HepG2 (cell line): Measurements from ENCODE around the gene APOBEC3H. TPM values are rescaled to one million over a fixed set of nuclear protein-coding genes. Genes with fewer than 3 reads are reported as not detected.

Experiments used
- ATAC-seq: fragments of 200-7000 bp; cut with Tn5 transposase; 3 replicates; pipeline ENCODE4 v1.9.1; 2020; ENCODE audit warnings: mild to moderate bottlenecking, moderate library complexity
- BruUV-seq: library from RNA; stranded (reverse); fragments of 400-500 nt; replicated peaks from 2 replicates; lab custom pipeline; 2021; lab: Mats Ljungman, UMichigan
- CTCF ChIA-PET: fragments of 300-600 bp; formaldehyde crosslinking; extraction: SDS; loops from one replicate; lab custom pipeline; 2021; ENCODE audit warnings: low total read pairs, inconsistent platforms, low intra/inter-chr PET ratio; lab: Yijun Ruan, JAX
- POLR2A ChIA-PET: fragments of 350-600 bp; sonication (Branson Sonifier 250); formaldehyde crosslinking; loops from one replicate; lab custom pipeline; 2020; ENCODE audit warnings: antibody characterized with exemption, inconsistent platforms; lab: Yijun Ruan, JAX
- DNase-seq: peaks from one replicate; pipeline ENCODE4 v3.0.0-alpha.2; 2015; ENCODE audit warnings: low spot score
- FAIRE-seq: peaks from 3 replicates; lab custom pipeline; 2011; peaks lifted over from hg19 to GRCh38; lab: Jason Lieb, UNC
- H2AFZ ChIP-seq: one replicate; pipeline ENCODE4 v1.6.1; 2011; ENCODE audit warnings: low read length, inconsistent platforms
- H3K27ac ChIP-seq: fragments of 300-600 bp; 3 replicates; pipeline ENCODE4 v1.8.0; 2011; ENCODE audit warnings: mixed run types, mild to moderate bottlenecking, mixed read lengths, low read length, inconsistent platforms; ENCODE audit not compliant: insufficient read depth; ENCODE audit errors: extremely low read length
- H3K27me3 ChIP-seq, 2 experiments: fragments of 200-600 bp in 1 of 2; 2 replicates in 1 of 2; 3 replicates in 1 of 2; pipeline versions ENCODE4 v1.6.0 to v1.8.0; 2011; ENCODE audit warnings: low read length in 2 of 2, mild to moderate bottlenecking in 2 of 2, moderate library complexity in 2 of 2, inconsistent platforms in 1 of 2; ENCODE audit not compliant: insufficient read depth in 2 of 2, control insufficient read depth in 1 of 2
- H3K36me3 ChIP-seq, 2 experiments: fragments of 200-600 bp in 1 of 2; replicated peaks in 1 of 2; 2 replicates in 1 of 2; 3 replicates in 1 of 2; pipeline versions ENCODE4 v1.5.1 to v1.8.0; 2011; ENCODE audit warnings: low read length in 2 of 2, inconsistent platforms in 1 of 2; ENCODE audit not compliant: insufficient read depth in 2 of 2, control insufficient read depth in 1 of 2
- H3K4me1 ChIP-seq: 2 replicates; pipeline ENCODE4 v1.5.1; 2012; ENCODE audit warnings: low read length, inconsistent platforms; ENCODE audit not compliant: insufficient read depth
- H3K4me2 ChIP-seq: 2 replicates; pipeline ENCODE4 v1.6.0; 2011; ENCODE audit warnings: low read depth, low read length, inconsistent platforms
- H3K4me3 ChIP-seq, 3 experiments: fragments of 200-600 bp in 1 of 3; sonication (generic), shearing (Covaris generic) in 1 of 3; replicated peaks in 1 of 3; 2 replicates each; pipeline ENCODE4 v1.5.1; 2011 to 2016; ENCODE audit warnings: low read length in 3 of 3, inconsistent platforms in 2 of 3, low read depth in 2 of 3, mild to moderate bottlenecking in 2 of 3, control low read depth in 1 of 3, mixed read lengths in 1 of 3; ENCODE audit not compliant: insufficient read depth in 1 of 3
- H3K79me2 ChIP-seq: one replicate; pipeline ENCODE4 v1.6.1; 2011; ENCODE audit warnings: low read length, inconsistent platforms; ENCODE audit not compliant: insufficient read depth
- H3K9ac ChIP-seq: 2 replicates; pipeline ENCODE4 v1.6.0; 2011; ENCODE audit warnings: mild to moderate bottlenecking, low read depth, low read length, inconsistent platforms; ENCODE audit not compliant: insufficient read depth
- H3K9me3 ChIP-seq: 2 replicates; pipeline ENCODE4 v1.5.1; 2012; ENCODE audit warnings: mild to moderate bottlenecking, low read length
- H4K20me1 ChIP-seq: 2 replicates; pipeline ENCODE4 v1.6.0; 2011; ENCODE audit warnings: inconsistent platforms, mild to moderate bottlenecking, low read length, moderate library complexity; ENCODE audit not compliant: insufficient read depth
- CBX1 ChIP-seq: IDR thresholded peaks from one replicate; pipeline ENCODE4 v1.6.1; 2016; ENCODE audit warnings: antibody characterized with exemption, low read depth
- THAP11 ChIP-seq: IDR thresholded peaks from 2 replicates; pipeline ENCODE4 v1.6.1; 2016; ENCODE audit warnings: missing biosample characterization, missing genetic modification reagents
- ZNF749 ChIP-seq: sonication (generic); formaldehyde crosslinking; IDR thresholded peaks from 2 replicates; pipeline ENCODE4 v1.8.0; 2022; ENCODE audit warnings: mild to moderate bottlenecking, missing genetic modification reagents, moderate library complexity, borderline replicate concordance
- WGBS: methylation state at CpG from one replicate; pipeline ENCODE4 v1.1.6; 2017; ENCODE audit warnings: low lambda C conversion rate; 5-methylcytosine and 5-hydroxymethylcytosine counted together
- in situ Hi-C: cut with HindIII; loops from 2 replicates; pipeline ENCODE4 v1.10.0; 2017; ENCODE audit warnings: low pct_unique_long_range_greater_than_20kb; ENCODE audit not compliant: extremely low pct_ligation_motif_present
- intact Hi-C: fragments of 100-400 bp; cut with micrococcal nuclease; formaldehyde crosslinking; loops from one replicate; pipeline ENCODE4 v1.10.0; 2022; ENCODE audit not compliant: unreplicated experiment
- polyA plus RNA-seq, 8 experiments: library from polyadenylated mRNA; depleted of rRNA in 3 of 8; stranded (reverse) in 7 of 8; unstranded in 1 of 8; fragments of >200 nt; fragmentation: Illumina TruSeq in 4 of 8; extraction: Trizol in 4 of 8; gene quantifications; 2 replicates each; pipeline versions ENCODE4 v1.2.1 to v1.2.3, GENCODE V29; 2011 to 2016; ENCODE audit warnings: low read depth in 4 of 8, missing spikeins in 1 of 8, mixed read lengths in 1 of 8; ENCODE audit not compliant: insufficient read depth in 1 of 8
- total RNA-seq, 5 experiments: library from RNA; depleted of rRNA; stranded (reverse); fragments of >200 nt; fragmentation: Illumina TruSeq; extraction: Trizol; gene quantifications; 2 replicates each; pipeline ENCODE4 v1.2.3, GENCODE V29; 2016; ENCODE audit warnings: low read depth in 1 of 5
- TF ChIP-seq, protein P1 (sequence below): sonication (generic); formaldehyde crosslinking; IDR thresholded peaks from 2 replicates; pipeline ENCODE4 v1.5.1; 2020; ENCODE audit warnings: mild to moderate bottlenecking, missing genetic modification reagents, borderline replicate concordance

The APOBEC3H gene
- total and polyA plus RNA-seq, 2 of the 13 experiments (the other 11 are each of a cell fraction or from before 2014, with no cell fraction given), result 0.18 to 0.31 TPM

DNA sequence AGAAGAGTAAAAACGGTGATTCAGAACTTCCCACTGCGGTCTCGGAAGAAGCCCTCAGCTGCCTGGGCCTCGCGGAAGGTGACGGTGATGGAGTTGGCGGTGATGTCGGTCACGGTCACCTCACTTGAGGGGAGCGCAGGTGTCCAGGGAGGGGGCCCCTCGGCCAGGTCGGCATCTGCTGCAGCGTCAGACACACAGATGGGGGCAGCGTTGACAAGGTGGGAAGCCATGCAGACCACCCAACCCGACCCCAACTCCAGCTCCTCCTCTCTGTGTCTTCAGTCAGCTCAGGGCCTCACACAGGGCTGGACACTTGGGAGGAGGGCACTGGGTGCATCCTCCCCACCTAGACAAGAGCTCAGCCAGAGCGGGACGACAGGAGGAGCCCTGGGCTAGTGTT lies 36.8 kb downstream of the APOBEC3H start (continued):
- no peak for TF ChIP-seq ZNF749 (CRISPR knock-in tag)

DNA sequence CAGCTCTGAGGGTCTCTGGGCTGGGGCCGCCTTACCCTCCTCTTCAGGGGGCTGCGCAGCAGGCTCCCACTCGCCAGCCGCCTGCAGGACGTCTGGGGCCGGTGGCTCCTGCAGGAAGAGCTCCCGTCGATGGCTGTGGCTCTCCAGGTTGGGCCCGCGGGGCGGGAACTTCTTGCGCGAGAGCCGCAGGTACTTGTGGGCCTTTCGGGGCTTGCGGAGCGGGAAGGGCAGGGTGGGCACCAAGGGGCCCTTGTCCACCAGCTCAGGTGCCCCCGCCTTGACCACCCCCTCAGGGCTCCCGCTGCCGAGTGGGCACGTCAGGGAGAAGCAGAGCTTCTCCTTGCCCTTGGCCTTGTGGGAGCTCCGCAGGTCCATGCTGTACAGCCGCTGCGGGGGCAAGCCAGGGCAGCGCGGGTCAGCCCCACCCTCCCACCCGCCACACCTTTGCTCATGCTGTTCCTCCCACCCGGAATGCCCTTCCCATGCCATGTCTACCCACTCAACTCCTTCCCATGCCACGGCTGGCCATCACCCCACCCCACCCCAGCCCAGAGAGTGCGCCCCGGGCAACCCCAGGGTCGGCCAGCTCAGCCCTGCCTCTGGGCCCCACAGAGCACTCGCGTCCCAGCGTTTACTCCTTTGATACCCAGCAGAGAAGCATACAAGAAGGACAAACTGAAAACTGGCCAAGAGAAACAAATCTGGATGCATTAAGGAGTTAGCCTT lies 37.5 kb downstream of the APOBEC3H start:
- CTCF ChIA-PET, result no interaction called here
- POLR2A ChIA-PET, result interaction anchor here (1.0 kb wide), 2 partner anchors 17 to 176 kb away, joined by 3 to 4 read pairs; partner anchors contain the start of gene CBX7
- no peak overlapping the region for H3K4me2 ChIP-seq
- H4K20me1 ChIP-seq, result no peaks in the 10 kb centered on the region
- FAIRE-seq (no peak), DNase-seq (no peak), ATAC-seq (no peak)
- BruUV-seq, result no TSS peak
- intact Hi-C loops, result no loop called here
- TF ChIP-seq CBX1 (no peak), THAP11 (no peak)
- TF ChIP-seq, protein P1, sequence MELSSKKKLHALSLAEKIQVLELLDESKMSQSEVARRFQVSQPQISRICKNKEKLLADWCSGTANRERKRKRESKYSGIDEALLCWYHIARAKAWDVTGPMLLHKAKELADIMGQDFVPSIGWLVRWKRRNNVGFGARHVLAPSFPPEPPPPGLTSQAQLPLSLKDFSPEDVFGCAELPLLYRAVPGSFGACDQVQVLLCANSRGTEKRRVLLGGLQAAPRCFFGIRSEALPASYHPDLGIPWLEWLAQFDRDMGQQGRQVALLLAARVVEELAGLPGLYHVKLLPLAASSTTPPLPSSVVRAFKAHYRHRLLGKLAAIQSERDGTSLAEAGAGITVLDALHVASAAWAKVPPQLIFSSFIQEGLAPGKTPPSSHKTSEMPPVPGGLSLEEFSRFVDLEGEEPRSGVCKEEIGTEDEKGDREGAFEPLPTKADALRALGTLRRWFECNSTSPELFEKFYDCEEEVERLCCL (CRISPR knock-in tag), result no peak
- in situ Hi-C loops, result no loop called here
- H3K4me1 ChIP-seq, result peaks cover 44% of the 10 kb centered on the region
- no peaks in the 10 kb centered on the region for H3K36me3 ChIP-seq
- no peak overlapping the region for H3K9ac ChIP-seq
- WGBS, result 59% methylated on average over 13 of the region's 35 CpGs
- no peak overlapping the region for H2AFZ ChIP-seq
- no peak overlapping the region for H3K27ac ChIP-seq
- no peak overlapping the region for H3K4me3 ChIP-seq
- H3K9me3 ChIP-seq, result no peaks in the 10 kb centered on the region
- H3K27me3 ChIP-seq, result no peaks in the 10 kb centered on the region
- no peaks in the 10 kb centered on the region for H3K79me2 ChIP-seq
